ENCODE measurements around the gene PIP5K1C.
"Not testable (repeated sequence)": the region's sequence is repeated elsewhere in the genome, so short reads cannot be mapped to it uniquely, and the experiment has no call there.

PIP5K1C gene

GRCh38 chr19:3674784-3675543, 25.3 kb downstream of the PIP5K1C start:
- no peak for DNase-seq (ENCODE audit: low spot score)

GRCh38 chr19:3673506-3674439, 26.5 kb downstream of the PIP5K1C start:
- no peak for DNase-seq (ENCODE audit: low spot score)

- no peak for DNase-seq (ENCODE audit: low spot score)
Measured at GRCh38 chr19:3672993-3673392, 27.3 kb downstream of the PIP5K1C start.

GRCh38 chr19:3672575-3672948, 27.7 kb downstream of the PIP5K1C start:
- DNase-seq (ENCODE audit: low spot score) = no peak

GRCh38 chr19:3671680-3672574, 28.3 kb downstream of the PIP5K1C start:
- DNase-seq (ENCODE audit: low spot score) = no peak

GRCh38 chr19:3670796-3671679, 29.2 kb downstream of the PIP5K1C start:
- DNase-seq (ENCODE audit: low spot score) = no peak

GRCh38 chr19:3669947-3670795, 30.1 kb downstream of the PIP5K1C start:
- DNase-seq (ENCODE audit: low spot score) = no peak

- DNase-seq (ENCODE audit: low spot score) = no peak
Measured at GRCh38 chr19:3669082-3669946, 31.0 kb downstream of the PIP5K1C start.

- no peak for DNase-seq (ENCODE audit: low spot score)
Measured at GRCh38 chr19:3668331-3669081, 31.8 kb downstream of the PIP5K1C start.

- no peak for DNase-seq (ENCODE audit: low spot score)
Measured at GRCh38 chr19:3667766-3668165, 32.5 kb downstream of the PIP5K1C start.

GRCh38 chr19:3667037-3667638, 33.1 kb downstream of the PIP5K1C start:
- DNase-seq (ENCODE audit: low spot score) = no peak

GRCh38 chr19:3666545-3666856, 33.8 kb downstream of the PIP5K1C start:
- not testable (repeated sequence) for DNase-seq (ENCODE audit: low spot score)

GRCh38 chr19:3665681-3666544, 34.4 kb downstream of the PIP5K1C start:
- DNase-seq (ENCODE audit: low spot score) = peak; percentile 65

GRCh38 chr19:3664879-3665642, 35.2 kb downstream of the PIP5K1C start:
- DNase-seq (ENCODE audit: low spot score) = no peak

GRCh38 chr19:3663838-3664237, 36.4 kb downstream of the PIP5K1C start:
- no peak for DNase-seq (ENCODE audit: low spot score)

All from CD4-positive, alpha-beta T cell treated with Interleukin-6 at 100 ng/mL for 8 hours (primary cell).